Measurements from ENCODE around the gene RNF11. TPM values are rescaled to one million over a fixed set of nuclear protein-coding genes. Genes with fewer than 3 reads are reported as not detected.

The RNF11 gene
- total and polyA plus RNA-seq, 2 of the 8 experiments (the other 6 are each of a cell fraction or from before 2014, with no cell fraction given), result 49.6 to 54.2 TPM

- no peak for TF ChIP-seq USF2 (IDR thresholded peaks at IDR 0.05; ENCODE audit: low read length)
- no peak for TF ChIP-seq KDM5A (IDR thresholded peaks at IDR 0.05; ENCODE audit: low read length)
These were observed 4.0 kb downstream of the RNF11 start (continued) for GRCh38 chr1:51240084-51240483.
